DMS114 treated with DMSO at 0.1 percent for 48 hours (cell line): ENCODE measurements around the gene INHBC.

ENCODE experiments used
- DNase-seq: peaks from one replicate; lab custom pipeline; 2025; ENCODE audit not compliant: unreplicated experiment; lab: John Stamatoyannopoulos, UW

INHBC gene

GRCh38 chr12:57454566-57455373 is 20.2 kb downstream of the INHBC start, which contains the start of gene INHBE:
Gene INHBE, plus strand, starts transcription at chr12:57455307. Its CDS starts 230 bp downstream, at chr12:57455537.
- no peak for DNase-seq

- DNase-seq, result no peak
Measured at GRCh38 chr12:57455374-57456144, 21.0 kb downstream of the INHBC start.

GRCh38 chr12:57456145-57456700 is 21.6 kb downstream of the INHBC start:
- DNase-seq, result peak; percentile 59

GRCh38 chr12:57456737-57457490 is 22.3 kb downstream of the INHBC start:
- DNase-seq, result no peak

- DNase-seq, result no peak
Measured at GRCh38 chr12:57458665-57459054, 24.1 kb downstream of the INHBC start.

GRCh38 chr12:57459055-57459749 is 24.6 kb downstream of the INHBC start:
- DNase-seq, result peak; percentile 96

GRCh38 chr12:57459750-57460467 is 25.3 kb downstream of the INHBC start, which contains the start of gene GLI1:
Gene GLI1, plus strand, starts transcription at chr12:57459785. Its CDS starts 3,907 bp downstream, at chr12:57463692.
- DNase-seq, result peak; percentile 73

GRCh38 chr12:57460468-57460784 is 25.8 kb downstream of the INHBC start:
- DNase-seq, result no peak

GRCh38 chr12:57460841-57461275 is 26.3 kb downstream of the INHBC start:
- DNase-seq, result no peak

GRCh38 chr12:57461276-57461916 is 26.8 kb downstream of the INHBC start:
- DNase-seq, result peak; percentile 82

GRCh38 chr12:57461917-57462250 is 27.3 kb downstream of the INHBC start:
- no peak for DNase-seq

- DNase-seq, result peak; percentile 80
Measured at GRCh38 chr12:57462251-57462911, 27.8 kb downstream of the INHBC start.

GRCh38 chr12:57462912-57463253 is 28.3 kb downstream of the INHBC start:
- DNase-seq, result no peak

- no peak for DNase-seq
Measured at GRCh38 chr12:57464569-57464968, 30.0 kb downstream of the INHBC start.

GRCh38 chr12:57465030-57465746 is 30.6 kb downstream of the INHBC start:
- DNase-seq, result no peak

GRCh38 chr12:57465747-57466505 is 31.3 kb downstream of the INHBC start:
- no peak for DNase-seq

- no peak for DNase-seq
Measured at GRCh38 chr12:57467212-57467874, 32.8 kb downstream of the INHBC start.
